Thymus (tissue), 11 donors: Measurements from ENCODE around the gene ORC1. TPM values are rescaled to one million over a fixed set of nuclear protein-coding genes. Genes with fewer than 3 reads are reported as not detected.
A peak's percentile ranks its signal among the peaks of the same experiment; 100 is the strongest.

Experiments used
- DNase-seq, 9 donors: peaks; one replicate each; pipeline ENCODE4 v3.0.0-alpha.2; 2013; ENCODE audit warnings: low spot score in 9 of 9, low read depth in 6 of 9, missing footprints in 1 of 9
- H3K27ac ChIP-seq, 2 donors: one replicate each; pipeline ENCODE4 v1.5.1; 2013; ENCODE audit warnings: control low read depth in 1 of 2, low read depth in 1 of 2, low read length in 1 of 2, mild to moderate bottlenecking in 1 of 2, moderate library complexity in 1 of 2
- H3K27me3 ChIP-seq, 2 donors: one replicate each; pipeline ENCODE4 v1.5.1; 2013; ENCODE audit warnings: low read length in 1 of 2; ENCODE audit not compliant: control insufficient read depth in 2 of 2, insufficient read depth in 1 of 2
- H3K36me3 ChIP-seq, 2 donors: one replicate each; pipeline ENCODE4 v1.5.1; 2013; ENCODE audit warnings: low read length in 1 of 2, mild to moderate bottlenecking in 1 of 2, moderate library complexity in 1 of 2; ENCODE audit not compliant: control insufficient read depth in 2 of 2, insufficient read depth in 2 of 2
- H3K4me1 ChIP-seq, 2 donors: one replicate each; pipeline ENCODE4 v1.5.1; 2013; ENCODE audit warnings: low read length in 2 of 2; ENCODE audit not compliant: control insufficient read depth in 2 of 2, insufficient read depth in 2 of 2
- H3K4me3 ChIP-seq, 2 donors: one replicate each; pipeline ENCODE4 v1.5.1; 2013; ENCODE audit warnings: low read length in 2 of 2, control low read depth in 1 of 2, mild to moderate bottlenecking in 1 of 2
- H3K9me3 ChIP-seq, 2 donors: one replicate each; pipeline ENCODE4 v1.5.1; 2013; ENCODE audit warnings: low read length in 1 of 2, mild to moderate bottlenecking in 1 of 2; ENCODE audit not compliant: control insufficient read depth in 2 of 2, insufficient read depth in 1 of 2
- WGBS: extraction: QIAGEN DNeasy Blood & Tissue Kit; methylation state at CpG from one replicate; pipeline ENCODE4 v1.1.7; 2013; 5-methylcytosine and 5-hydroxymethylcytosine counted together
- polyA plus RNA-seq: library from polyadenylated mRNA; stranded (reverse); fragments of 200-250 nt; gene quantifications from one replicate; pipeline ENCODE4 v1.2.3, GENCODE V29; 2013
- total RNA-seq: library from RNA; stranded (reverse); fragments of 120-200 nt; gene quantifications from one replicate; pipeline ENCODE4 v1.2.4, GENCODE V29; 2013
- donor health status: healthy.

Gene ORC1
- total and polyA plus RNA-seq, 2 donors, result 0.96 to 15.0 TPM

- Histone ChIP-seq H3K36me3 (peaks cover 87 to 93% of the 10 kb centered on the region in 2 donors), H3K27me3 (no peaks in the 10 kb centered on the region), H3K4me3 (no peak overlapping the region), H3K4me1 (no peaks in the 10 kb centered on the region), H3K9me3 (no peaks in the 10 kb centered on the region), H3K27ac (no peak overlapping the region)
- WGBS, result 98% methylated on average over 18 of the region's 18 CpGs
- no peak for DNase-seq
Observed at GRCh38 chr1:52358851-52359497, 45.2 kb downstream of the ORC1 start.

GRCh38 chr1:52357397-52357796 lies 46.8 kb downstream of the ORC1 start:
- peaks cover 99 to 100% of the 10 kb centered on the region in 2 donors for H3K36me3 ChIP-seq
- no peak for DNase-seq
- WGBS, result 99% methylated on average over 9 of the region's 9 CpGs

GRCh38 chr1:52356818-52357355 lies 47.3 kb downstream of the ORC1 start:
- Histone ChIP-seq H3K27ac (no peak overlapping the region), H3K36me3 (peaks cover 95 to 99% of the 10 kb centered on the region in 2 donors), H3K4me3 (no peak overlapping the region), H3K27me3 (no peaks in the 10 kb centered on the region), H3K4me1 (no peaks in the 10 kb centered on the region), H3K9me3 (no peaks in the 10 kb centered on the region)
- DNase-seq, result no peak
- WGBS, result over 99% methylated on average over 8 of the region's 8 CpGs

More at GRCh38 chr1:52357397-52357796, 46.8 kb downstream of the ORC1 start:
- no peak overlapping the region for H3K27ac ChIP-seq
- no peaks in the 10 kb centered on the region for H3K9me3 ChIP-seq
- H3K27me3 ChIP-seq, result no peaks in the 10 kb centered on the region
- no peak overlapping the region for H3K4me3 ChIP-seq
- H3K4me1 ChIP-seq, result no peaks in the 10 kb centered on the region

GRCh38 chr1:52355847-52356505 lies 48.2 kb downstream of the ORC1 start:
- Histone ChIP-seq H3K27me3 (no peaks in the 10 kb centered on the region), H3K27ac (no peak overlapping the region), H3K4me1 (no peaks in the 10 kb centered on the region), H3K4me3 (no peak overlapping the region), H3K9me3 (no peaks in the 10 kb centered on the region), H3K36me3 (peaks cover 89 to 95% of the 10 kb centered on the region in 2 donors)
- DNase-seq, result no peak
- WGBS, result 98% methylated on average over 11 of the region's 11 CpGs

- Histone ChIP-seq H3K4me1 (no peaks in the 10 kb centered on the region), H3K27me3 (no peaks in the 10 kb centered on the region), H3K4me3 (no peak overlapping the region), H3K9me3 (no peaks in the 10 kb centered on the region), H3K27ac (no peak overlapping the region), H3K36me3 (peaks cover 88 to 92% of the 10 kb centered on the region in 2 donors)
- no peak for DNase-seq
- 99% methylated on average over 8 of the region's 8 CpGs for WGBS
Observed at GRCh38 chr1:52355436-52355835, 48.8 kb downstream of the ORC1 start.

- H3K4me3 ChIP-seq, result no peak overlapping the region
- H3K9me3 ChIP-seq, result no peaks in the 10 kb centered on the region
- no peak overlapping the region for H3K27ac ChIP-seq
- no peaks in the 10 kb centered on the region for H3K27me3 ChIP-seq
- no peaks in the 10 kb centered on the region for H3K4me1 ChIP-seq
- 94% methylated on average over 7 of the region's 7 CpGs for WGBS
- no peak for DNase-seq
- H3K36me3 ChIP-seq, result peaks cover 63 to 64% of the 10 kb centered on the region in 2 donors
Observed at GRCh38 chr1:52352690-52353089, 51.5 kb downstream of the ORC1 start.

GRCh38 chr1:52348704-52349300 lies 55.4 kb downstream of the ORC1 start:
- Histone ChIP-seq H3K27ac (no peak overlapping the region), H3K36me3 (peaks cover 24 to 25% of the 10 kb centered on the region in 2 donors), H3K27me3 (no peaks in the 10 kb centered on the region), H3K4me1 (no peaks in the 10 kb centered on the region), H3K9me3 (no peaks in the 10 kb centered on the region), H3K4me3 (no peak overlapping the region)
- peak in 1 of 9 donors; percentile 7 for DNase-seq
- WGBS, result 32% methylated on average over 8 of the region's 8 CpGs

GRCh38 chr1:52346653-52347052 lies 57.6 kb downstream of the ORC1 start:
- peaks cover 5 to 9% of the 10 kb centered on the region in 2 donors for H3K36me3 ChIP-seq

GRCh38 chr1:52345252-52345651 lies 59.0 kb downstream of the ORC1 start:
- Histone ChIP-seq H3K27ac (no peak overlapping the region), H3K36me3 (peaks cover 0 to 2% of the 10 kb centered on the region in 2 donors), H3K27me3 (no peaks in the 10 kb centered on the region), H3K4me1 (no peaks in the 10 kb centered on the region), H3K9me3 (no peaks in the 10 kb centered on the region), H3K4me3 (no peak overlapping the region)
- DNase-seq, result no peak
- 96% methylated on average over 2 of the region's 2 CpGs for WGBS

More at GRCh38 chr1:52346653-52347052, 57.6 kb downstream of the ORC1 start:
- Histone ChIP-seq H3K9me3 (no peaks in the 10 kb centered on the region), H3K27ac (no peak overlapping the region), H3K27me3 (no peaks in the 10 kb centered on the region), H3K4me3 (no peak overlapping the region), H3K4me1 (no peaks in the 10 kb centered on the region)
- WGBS, result 98% methylated on average over 4 of the region's 4 CpGs
- no peak for DNase-seq
